Activated CD8-positive, alpha-beta memory T cell treated with anti-CD3 and anti-CD28 coated beads for 4 hours (primary cell): ENCODE results near the gene AK1.

Experiments used
- DNase-seq, 2 donors: peaks; one replicate each; pipeline ENCODE4 v3.0.0-alpha.2; 2020; ENCODE audit warnings: low read depth in 2 of 2

AK1 gene

DNA sequence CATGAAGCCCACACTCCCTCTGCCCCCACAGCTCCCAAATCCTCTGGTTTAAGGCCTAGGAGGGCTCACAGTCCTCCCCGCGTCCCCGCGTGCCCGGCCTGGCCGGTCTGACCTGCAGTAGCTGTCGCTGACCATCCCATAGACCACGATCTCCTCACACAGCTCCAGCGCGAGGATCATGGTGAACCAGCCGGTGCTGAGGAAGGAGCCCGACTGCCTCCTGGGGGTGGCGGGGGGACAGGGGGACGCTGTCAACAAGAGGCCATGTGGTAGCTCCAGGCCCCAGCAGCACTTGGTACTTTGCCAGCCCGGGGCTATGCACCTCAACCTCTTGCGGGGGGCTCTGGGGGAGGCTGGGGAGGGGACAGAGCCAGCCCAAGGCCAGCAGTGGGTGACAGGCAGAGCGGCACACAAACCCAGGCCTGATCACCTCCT is 32.4 kb upstream of the AK1 start:
- no peak for DNase-seq

DNA sequence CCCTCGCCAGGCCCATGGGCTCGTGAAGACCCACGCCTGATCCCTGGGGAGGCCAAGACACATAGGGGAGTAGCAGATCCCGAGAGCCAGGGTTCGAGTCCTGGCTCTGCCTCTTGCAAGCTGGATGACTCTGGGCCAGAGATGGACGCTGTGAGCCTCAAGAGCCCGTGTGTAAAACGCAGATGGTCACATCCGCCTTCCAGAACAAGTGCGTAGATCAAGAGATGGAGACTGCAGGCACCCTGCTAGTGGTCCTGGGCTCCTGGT is 31.1 kb upstream of the AK1 start:
- DNase-seq = no peak

DNA sequence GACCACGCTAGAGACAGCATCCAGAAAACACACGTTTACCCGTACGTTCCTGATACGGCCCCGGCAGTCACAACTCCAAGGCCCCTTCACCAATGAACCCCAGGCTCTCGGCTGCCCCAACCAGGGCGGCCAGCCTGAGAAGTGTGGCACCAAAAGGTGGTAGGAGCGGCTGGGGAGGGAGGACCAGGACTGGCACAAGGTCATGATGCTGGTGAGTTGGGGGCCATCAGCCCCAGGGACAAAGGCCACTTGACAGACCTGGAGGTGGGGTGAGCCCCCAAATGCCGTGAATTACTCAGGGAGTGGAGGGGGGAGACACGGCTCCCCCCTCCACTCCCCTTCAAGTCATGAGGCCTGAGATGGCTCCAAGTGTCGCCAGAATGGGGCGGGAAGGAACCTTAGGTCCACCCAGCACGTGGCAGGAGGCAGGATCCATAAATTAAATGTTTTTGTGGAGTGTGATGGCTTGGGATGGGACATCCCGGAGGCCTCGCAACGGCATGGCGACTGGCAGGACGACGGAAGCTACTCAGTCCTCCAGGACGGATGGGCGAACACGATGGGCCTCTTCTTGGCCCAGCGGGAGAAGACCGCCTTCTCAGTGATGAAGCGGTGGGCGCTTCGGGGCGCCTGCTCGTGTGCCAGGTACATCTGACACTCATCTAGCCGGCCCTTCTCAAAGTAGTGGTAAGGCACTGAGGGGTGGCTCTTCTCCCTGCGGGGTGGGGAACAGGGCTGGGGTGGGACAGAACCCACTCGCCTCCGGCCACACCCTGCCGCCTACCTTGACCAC is 30.6 kb upstream of the AK1 start:
- DNase-seq = no peak

DNA sequence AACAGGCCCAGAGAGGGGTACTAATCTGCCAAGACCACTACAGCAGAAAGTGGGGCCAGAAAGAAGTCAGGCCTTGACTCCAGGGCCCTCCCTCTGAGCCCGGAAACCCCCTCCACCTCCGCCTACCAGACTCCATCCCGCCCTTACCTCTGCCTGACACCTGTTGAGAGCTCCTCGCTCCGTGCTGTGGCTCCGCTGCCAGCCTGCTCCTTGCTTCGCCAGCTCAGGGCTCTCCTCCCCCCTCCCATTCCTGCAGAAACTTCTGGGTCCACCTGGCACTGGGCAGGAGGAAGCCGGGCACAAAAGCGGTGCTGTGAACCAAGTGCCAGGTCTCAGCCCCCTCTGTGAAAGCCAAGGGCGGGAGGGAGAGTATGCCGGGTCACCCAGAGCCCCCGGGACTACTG is 28.3 kb upstream of the AK1 start:
- no peak for DNase-seq

DNA sequence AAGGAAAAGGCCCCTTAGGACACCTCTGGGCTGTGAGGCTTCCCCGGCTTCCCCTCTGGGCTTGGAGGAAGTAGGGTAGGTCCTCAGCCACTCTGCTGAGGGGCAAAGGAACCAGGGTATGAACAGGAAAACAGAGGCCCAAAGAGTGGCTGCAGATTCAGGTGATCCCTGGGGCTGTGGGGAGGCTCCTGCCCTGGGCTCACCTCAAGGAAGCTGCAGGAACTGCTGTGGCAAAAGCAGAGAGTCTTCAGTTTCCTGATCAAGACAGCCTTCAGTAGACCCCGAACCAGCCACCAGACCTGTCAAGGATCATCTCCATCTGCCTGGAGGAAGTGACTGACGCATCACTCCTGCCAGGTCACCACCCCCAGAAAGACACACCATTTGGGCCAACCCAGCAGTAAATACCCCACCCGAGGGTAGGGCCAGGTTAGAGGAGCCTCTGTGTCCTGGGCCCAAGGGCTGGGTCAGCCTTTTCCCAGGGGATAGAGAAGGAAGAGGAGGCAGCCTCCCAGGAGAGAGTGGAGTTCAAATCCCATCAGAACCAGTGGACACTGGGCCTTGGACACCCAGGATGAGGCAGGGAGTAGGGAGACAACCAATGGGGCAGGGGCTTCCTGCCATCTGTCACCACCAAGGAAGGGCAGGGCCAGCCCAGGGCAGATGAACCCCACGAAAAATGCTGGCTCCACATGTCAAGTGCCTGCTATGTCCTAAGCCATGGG is 27.7 kb upstream of the AK1 start:
- peak in 1 of 2 donors; percentile 37 for DNase-seq

DNA sequence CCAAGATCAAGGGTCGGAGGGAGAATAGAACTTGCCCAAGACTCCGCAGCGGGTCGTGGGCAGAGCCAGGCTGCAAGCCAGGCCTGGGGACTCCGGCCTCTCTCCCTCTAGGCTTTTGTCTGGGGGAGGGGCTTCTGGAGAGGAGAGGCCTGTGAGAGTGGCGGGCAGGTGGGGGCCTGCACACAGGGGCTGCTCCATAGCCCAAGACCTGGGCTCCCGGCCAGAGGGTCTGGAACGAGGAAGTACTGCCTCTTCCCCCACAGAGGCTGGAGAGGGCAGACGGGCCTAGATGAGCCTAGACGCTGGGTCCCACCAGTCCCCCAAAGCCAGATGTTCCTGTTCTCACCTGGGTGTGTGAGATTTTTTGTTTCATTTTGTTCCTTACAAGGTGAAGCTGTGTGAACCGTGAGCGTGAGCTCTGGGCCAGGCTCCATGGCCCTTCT is 27.1 kb upstream of the AK1 start:
- no peak for DNase-seq

DNA sequence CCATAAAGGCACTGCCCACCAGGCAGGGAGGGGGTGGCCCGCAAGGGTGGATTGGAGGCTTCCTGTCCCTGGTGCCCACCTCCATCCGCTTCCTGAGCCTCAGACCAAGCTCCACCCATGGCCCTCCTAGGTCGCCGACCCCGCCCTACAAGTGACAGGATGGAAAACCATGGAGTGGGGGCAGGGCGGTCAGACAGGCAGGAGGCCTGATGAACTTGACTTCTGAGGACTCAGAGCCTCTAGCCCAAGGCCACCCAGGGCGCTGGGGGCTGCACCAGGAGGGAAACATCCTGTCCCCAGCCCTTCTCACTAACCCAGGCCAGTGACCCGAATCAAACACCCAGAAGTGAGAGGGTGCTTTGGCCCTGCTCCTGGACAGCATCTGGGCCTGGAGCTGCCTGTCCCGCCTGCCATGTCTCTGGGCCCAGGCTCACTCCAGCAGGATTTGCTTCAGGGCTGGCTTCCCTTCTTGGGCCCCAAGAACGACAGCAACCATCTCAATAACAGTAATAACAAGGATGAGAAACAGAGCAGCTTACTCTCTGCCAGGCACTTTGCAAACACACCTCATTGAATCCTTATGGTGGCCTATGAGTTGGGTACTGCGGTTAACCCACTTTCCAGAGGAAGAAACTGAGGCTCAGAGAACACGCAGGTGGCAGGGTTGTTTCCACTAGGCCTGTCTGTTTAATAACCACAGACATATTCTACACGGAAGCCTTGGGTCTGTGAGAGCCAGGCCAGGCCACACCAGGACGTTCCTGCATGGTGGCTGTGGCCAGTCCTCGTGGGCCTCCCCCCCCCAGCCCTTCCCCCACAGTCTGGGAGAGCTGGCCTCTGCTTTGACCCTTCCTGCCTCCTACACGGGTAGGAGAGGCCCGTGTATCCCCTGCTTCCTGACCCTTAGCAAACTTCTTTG is 26.3 kb upstream of the AK1 start:
- peak in 1 of 2 donors; percentile 49 for DNase-seq

DNA sequence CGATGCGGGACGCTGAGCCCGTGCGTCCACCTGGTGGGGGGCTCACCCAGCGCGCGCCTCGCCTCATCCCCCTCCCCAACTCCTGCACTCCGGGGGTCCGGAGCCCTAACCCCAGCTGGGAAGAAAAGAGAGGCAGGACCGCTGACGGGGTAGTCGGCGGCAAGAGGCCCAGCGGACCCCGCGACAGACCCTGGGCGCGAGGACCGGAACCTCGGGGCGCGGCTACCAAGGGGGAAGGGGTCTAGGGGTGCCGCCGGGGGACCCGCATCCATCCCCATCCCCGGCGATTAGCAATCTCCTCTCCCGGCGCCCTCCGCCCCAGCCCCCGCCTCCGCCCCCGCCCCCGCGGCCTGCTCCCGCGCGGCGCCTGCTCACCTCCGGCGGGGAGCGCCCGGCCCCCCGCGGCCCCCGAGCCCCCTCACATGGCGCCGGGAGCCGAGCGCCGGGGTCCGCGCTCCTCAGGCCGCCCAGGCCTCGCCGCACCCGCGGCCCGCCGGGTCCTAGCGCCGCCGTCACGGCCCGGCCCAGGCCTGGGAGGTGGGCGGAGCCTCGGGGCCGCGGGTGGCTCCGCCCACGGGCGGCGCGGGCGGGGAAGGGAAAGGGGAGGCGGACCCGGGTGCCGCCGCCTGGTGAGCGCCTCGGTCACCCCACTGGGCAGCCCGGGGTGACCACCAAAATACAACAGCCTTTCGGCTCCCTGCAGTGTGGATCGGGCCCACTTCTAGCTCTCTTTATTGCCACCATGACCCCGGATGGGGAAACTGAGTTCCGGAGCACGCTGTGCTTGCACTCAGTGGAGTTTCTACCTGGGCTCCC is 21.9 kb upstream of the AK1 start, which contains the start of gene ST6GALNAC6:
ST6GALNAC6 (minus strand) TSS at position 476 of the 816 bp plus-strand sequence. CDS start 1,622 bp downstream, outside the sequence.
- DNase-seq = peak; percentile 25 to 30

DNA sequence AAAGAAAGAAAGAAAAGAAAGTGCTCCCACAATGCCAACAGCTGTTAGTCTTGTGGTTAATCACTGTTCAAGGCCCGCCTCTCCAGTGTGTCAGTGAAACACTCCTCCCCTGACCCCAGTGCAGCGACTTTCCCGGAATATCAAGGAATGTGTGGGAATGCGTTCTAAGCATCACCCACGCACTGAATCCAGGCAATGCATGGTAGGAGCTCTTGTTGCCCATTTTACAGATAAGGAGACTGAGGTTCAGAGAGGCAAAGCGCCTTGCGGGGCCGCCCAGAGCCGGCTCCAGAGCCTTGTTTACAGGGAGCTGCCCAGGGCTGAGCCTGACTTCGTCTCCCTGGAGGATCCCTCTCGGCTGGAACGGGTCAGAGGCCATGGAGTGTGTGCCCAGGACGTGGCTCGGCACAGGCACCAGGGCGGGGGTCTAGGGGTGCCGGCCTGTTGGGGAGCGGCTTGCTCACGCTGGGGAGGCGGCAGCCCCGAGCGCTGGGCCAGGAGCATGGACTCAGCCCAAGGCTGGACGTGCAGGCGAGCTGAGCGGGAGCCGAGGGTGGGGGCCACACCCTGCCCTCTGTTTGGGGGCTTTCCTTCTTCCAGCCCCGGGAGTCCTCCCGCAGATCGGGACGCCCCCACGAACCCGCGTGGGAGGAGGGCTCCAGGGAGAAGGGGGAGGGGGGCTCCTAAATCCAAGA is 21.1 kb upstream of the AK1 start:
- no peak for DNase-seq

DNA sequence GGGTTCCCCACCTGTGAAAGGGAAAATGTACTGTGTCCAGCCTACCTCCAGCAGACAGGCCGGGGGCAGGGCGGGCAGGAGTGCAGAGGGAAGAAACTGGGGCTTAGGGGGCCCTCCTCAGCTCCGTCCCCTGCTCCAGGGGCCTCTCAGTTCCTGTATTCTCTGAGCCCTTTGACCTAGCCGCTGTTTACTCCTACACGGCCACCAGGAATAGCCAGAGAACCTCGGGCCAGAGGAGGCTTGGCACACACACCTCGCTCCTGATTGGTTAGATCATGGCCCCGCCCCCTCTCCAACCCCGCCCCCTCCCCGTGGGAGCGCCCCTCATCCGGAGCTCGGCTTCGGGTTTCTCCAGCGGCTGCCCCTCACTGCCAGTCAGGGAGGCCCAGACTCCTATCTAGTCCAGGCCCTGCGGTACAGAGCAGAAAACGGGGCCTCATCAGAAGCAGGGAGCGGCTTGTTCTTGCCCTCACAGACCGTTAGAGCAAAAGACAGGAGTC is 19.8 kb upstream of the AK1 start:
- no peak for DNase-seq

DNA sequence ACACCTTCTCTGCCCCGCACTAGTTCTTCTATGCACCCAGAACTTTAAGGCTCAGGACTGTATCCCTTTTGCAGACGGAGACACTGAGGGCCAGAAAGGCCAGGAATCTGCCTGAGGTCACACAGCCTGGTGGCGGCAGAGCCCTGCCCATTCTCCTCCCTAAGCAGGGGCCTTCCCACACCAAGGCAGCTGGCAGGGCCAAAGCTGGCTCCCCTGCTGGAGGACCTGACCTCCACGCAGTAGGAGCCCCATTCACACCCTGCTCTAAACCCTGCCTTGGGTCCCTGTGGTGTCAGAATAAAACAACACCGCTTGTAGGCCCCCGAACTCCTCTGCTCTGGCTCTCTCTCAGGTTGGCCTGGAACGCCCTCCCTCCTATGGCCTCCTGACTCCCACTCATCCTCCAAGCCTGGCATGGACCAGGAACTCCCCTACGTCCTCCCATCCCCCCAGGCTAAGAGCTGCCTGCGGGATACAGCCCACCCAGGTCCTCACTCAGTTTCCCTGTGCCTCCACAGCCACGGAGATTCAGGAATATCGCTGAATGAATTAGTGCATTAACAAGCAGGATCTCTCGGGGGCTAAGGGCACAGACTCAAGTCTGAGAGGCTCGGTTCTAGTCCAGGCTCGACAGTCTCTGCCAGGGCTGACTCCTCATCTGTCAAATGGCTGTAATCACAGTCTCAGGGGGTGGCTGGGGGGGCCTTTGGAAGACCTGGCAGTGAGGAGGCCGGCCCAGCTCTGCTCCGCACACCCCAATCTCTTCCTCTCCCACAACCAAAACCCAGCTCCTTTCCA is 19.1 kb upstream of the AK1 start:
- no peak for DNase-seq

DNA sequence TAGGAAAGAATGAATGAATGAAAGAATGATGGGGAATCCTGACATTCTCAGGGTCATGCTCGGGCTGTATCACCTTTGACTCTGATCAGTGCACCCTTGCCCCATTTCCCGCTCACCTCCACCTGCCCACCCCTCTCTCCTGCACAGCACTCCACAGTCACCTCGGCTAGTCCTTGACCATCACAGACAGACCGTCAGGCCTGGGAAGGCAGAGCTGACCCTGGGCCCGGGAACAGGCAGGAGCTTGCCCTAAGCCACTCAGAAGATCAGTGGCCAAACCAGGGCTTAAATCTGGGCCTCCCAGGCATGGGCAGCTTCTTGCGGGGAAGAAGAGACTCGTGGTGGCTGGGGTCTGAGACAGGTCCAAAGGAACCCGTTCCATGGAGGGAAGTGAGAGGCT is 18.3 kb upstream of the AK1 start:
- DNase-seq = no peak

DNA sequence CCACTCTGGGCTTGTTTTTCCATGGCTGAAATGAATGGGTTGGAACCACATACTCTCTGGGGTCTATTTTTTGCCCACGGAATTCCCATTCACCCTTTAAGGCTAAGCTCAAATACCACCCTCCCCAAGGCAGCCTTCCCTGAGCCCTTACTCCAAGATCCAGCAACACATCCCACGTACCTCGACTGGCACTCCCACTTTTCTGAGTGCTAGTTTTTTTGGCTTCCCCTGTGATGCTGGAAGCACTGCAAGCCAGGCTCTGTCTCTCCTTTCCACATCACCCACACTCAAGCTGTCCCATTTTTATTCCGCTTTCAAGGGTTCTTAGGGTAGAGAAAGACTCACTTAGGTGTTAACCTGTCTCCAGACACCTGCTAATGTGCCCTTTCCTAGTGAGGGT is 15.9 kb upstream of the AK1 start:
- DNase-seq = no peak

DNA sequence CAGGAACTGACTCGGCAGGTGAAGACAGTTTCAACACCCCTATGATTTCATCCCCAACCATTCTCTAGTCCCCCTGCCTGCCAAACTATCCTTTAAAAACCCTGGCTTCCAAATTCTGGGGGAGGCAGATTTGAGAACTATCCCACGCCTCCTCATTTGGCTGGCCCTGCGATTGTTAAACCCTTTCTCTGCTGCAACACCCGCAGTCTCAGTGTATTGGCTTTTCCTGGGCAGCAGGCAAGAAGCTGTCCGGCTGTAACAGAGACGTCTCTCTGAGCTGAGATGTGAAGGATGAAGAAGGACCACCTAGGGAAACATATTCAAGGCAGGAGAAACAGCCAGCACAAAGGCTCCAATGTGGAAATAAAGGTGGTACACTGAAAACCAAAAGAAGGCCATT is 15.4 kb upstream of the AK1 start:
- no peak for DNase-seq

DNA sequence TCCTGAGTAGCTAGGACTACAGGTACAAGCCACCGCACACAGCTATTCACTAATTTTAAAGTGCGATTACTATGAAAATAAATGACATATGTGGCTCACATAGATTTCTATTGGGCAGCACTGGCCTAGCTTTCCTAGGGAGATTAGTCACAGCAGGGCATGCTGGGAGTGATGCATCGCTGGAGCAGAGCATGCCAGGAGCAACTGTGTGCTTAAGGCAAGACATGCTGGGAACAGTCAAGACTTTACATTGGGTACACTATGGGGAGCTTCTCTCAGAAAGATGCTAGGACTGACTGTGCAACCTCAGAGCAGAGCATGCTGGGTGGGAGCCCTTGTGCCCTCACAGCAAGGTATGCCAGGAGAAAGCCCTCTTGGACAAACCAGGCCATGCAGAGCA is 12.6 kb upstream of the AK1 start:
- no peak for DNase-seq

DNA sequence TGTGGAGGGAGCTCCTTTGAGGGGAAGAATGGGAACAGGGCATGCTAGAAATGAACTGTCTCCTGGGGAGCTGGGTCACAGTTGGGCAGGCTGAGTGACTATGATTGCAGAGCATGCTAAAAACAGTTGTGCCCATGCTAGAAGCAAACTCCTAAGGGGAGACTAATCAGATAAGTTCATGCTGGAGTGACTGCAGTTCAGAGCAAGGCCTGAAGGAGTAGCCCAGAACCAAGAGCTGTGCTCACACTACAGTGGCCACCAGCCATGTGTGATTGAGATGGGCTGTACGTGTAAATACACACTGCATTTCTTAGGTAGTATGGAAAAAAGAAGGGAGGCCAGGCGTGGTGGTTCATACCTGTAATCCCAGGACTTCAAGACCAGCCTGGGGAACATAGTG is 10.3 kb upstream of the AK1 start:
- DNase-seq = no peak

DNA sequence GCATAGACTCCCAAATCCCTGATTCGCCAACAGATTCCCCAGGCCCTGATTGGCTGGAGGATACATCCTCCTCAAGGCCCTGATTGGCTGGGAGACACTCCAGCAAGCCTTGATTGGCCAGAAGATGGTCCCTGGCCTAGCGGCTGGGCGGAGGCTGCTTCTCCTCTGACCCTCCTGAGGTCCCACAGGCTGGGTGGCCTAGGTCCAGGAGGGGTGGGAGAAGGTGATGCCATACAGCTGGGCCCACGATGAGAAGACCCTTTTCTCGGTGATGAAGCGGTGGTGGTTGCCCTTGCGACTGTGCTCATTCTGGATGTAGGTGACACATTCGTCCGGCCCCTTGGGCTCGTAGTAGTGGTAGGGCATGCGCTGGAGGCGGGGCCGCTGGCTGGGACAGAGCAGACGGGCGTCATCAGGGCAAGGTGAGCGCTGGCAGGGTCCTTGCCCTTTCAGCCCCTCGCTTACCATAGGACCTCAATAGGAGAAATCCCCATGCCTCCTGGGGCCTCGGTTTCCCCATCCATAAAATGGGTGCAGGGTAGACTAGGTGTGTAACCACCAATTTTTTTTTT is 9.0 kb upstream of the AK1 start:
- no peak for DNase-seq

DNA sequence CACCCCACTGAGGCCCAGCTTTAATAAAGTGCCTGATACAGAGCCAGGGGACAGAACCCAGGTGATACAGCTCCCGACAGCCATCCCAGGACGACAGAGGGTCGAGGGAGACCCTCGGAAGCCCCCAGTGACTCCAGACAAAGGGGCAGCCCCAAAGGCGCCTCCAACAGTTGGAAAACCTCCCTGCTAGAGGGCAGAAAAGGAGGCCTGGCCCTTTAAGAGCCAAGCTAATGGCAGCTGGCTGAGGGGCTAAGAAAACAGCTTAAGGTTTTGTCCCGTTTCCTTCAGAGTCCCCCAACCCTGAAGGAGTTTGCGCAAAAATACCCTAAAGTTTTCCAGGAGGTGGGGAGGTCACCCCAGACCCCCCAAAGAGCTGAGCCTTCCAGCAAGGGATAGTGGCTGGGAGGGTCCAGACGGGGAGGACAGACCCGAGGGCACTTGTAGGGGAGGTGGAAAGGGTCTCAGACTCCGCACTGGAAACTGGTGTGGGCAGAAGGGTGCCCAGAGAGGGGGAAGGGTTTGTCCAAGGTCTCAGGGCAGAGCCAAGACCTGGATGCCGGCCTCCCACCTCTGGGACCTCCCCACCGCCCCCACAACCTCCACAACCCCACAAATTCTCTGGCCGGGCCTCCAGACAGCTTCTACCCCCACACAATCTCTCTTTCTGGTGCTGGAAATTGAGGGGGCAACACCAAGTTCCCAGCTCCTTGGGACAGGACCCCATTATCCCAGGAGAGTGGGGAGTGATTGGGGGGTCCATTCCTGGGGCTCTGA is 8.2 kb upstream of the AK1 start:
- DNase-seq = no peak
